ENCODE results near the gene PCNP.

DNA sequence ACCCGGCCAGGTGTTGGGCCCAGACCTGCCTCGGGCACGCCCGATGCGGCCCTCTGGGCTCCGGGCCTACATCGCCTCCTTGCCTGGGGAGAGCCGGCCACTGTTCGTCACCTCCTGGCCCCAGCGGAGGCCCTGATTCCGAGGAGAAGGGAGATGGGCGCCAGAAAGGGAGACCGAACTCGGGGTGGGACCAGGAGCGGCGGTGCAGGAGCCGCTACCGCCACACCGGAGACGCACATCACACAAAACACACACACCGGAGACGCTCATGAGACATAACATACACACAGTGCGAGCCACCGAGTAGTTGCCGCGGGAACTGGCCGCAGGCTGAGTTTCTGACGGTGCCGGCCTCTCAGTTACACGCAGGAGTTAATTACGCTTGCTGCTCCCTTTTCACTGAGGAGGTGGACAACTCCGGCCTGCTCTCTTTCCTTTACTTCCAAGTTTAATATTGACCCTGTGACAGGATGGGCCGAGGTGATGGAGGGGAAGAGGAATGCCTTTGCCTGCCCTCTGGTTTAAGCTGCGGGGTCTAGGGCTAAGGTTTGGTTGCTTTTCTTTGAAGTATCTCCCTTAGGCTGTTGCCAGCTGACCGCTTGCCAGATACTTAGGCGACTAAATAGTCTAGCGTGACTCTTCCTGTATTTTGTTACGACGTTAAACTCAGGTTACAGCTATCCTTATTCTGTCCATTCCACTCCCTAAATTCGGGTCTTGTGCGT lies 570 bp downstream of the PCNP start:
- TF ChIP-seq, protein P1, sequence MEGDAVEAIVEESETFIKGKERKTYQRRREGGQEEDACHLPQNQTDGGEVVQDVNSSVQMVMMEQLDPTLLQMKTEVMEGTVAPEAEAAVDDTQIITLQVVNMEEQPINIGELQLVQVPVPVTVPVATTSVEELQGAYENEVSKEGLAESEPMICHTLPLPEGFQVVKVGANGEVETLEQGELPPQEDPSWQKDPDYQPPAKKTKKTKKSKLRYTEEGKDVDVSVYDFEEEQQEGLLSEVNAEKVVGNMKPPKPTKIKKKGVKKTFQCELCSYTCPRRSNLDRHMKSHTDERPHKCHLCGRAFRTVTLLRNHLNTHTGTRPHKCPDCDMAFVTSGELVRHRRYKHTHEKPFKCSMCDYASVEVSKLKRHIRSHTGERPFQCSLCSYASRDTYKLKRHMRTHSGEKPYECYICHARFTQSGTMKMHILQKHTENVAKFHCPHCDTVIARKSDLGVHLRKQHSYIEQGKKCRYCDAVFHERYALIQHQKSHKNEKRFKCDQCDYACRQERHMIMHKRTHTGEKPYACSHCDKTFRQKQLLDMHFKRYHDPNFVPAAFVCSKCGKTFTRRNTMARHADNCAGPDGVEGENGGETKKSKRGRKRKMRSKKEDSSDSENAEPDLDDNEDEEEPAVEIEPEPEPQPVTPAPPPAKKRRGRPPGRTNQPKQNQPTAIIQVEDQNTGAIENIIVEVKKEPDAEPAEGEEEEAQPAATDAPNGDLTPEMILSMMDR (conservative IDR thresholded peaks at IDR 0.05 in 1 of 2, IDR thresholded peaks at IDR 0.05 in 1 of 2; ENCODE audit: low read depth in 1 of 2, low read length in 2 of 2), result no peak
- no peak for TF ChIP-seq EZH2 (IDR thresholded peaks at IDR 0.05; ENCODE audit: low read length, missing control alignments)
